Neural progenitor cell (in vitro differentiated cells): ENCODE data around the gene FARS2. TPM values are rescaled to one million over a fixed set of nuclear protein-coding genes. Genes with fewer than 3 reads are reported as not detected.

Experiments used
- DNase-seq: peaks from one replicate; pipeline ENCODE4 v3.0.0-alpha.2; 2016; ENCODE audit warnings: low spot score
- H2AFZ ChIP-seq: fragments of 200-600 bp; sonication (generic); replicated peaks from 2 replicates; pipeline ENCODE4 v1.6.1; 2016; ENCODE audit warnings: antibody characterized with exemption
- H3F3A ChIP-seq: fragments of 200-600 bp; sonication (generic); 2 replicates; pipeline ENCODE4 v1.6.1; 2016; ENCODE audit warnings: antibody characterized with exemption, low read depth
- H3K27ac ChIP-seq: fragments of 200-600 bp; sonication (generic); 2 replicates; pipeline ENCODE4 v1.5.1; 2016; ENCODE audit warnings: mild to moderate bottlenecking
- H3K27me3 ChIP-seq: fragments of 200-600 bp; sonication (generic); 2 replicates; pipeline ENCODE4 v1.6.1; 2016; ENCODE audit warnings: mild to moderate bottlenecking, moderate library complexity
- H3K36me3 ChIP-seq: fragments of 200-600 bp; sonication (generic); 2 replicates; pipeline ENCODE4 v1.5.1; 2016
- H3K4me1 ChIP-seq: fragments of 200-600 bp; sonication (generic); 2 replicates; pipeline ENCODE4 v1.6.1; 2016; ENCODE audit warnings: mixed run types
- H3K4me2 ChIP-seq: fragments of 200-600 bp; sonication (generic); 2 replicates; pipeline ENCODE4 v1.6.1; 2016
- H3K4me3 ChIP-seq: fragments of 200-600 bp; sonication (generic); 2 replicates; pipeline ENCODE4 v1.5.1; 2016
- H3K79me2 ChIP-seq: fragments of 200-600 bp; sonication (generic); 2 replicates; pipeline ENCODE4 v1.6.1; 2016; ENCODE audit warnings: low read depth
- H3K9ac ChIP-seq: fragments of 200-600 bp; sonication (generic); 2 replicates; pipeline ENCODE4 v1.6.1; 2016
- H3K9me3 ChIP-seq: fragments of 200-600 bp; sonication (generic); 2 replicates; pipeline ENCODE4 v1.5.1; 2016; ENCODE audit warnings: low read depth
- H4K20me1 ChIP-seq: fragments of 200-600 bp; sonication (generic); 2 replicates; pipeline ENCODE4 v1.6.1; 2016; ENCODE audit warnings: low read depth
- H3K27ac Mint-ChIP-seq: 3 replicates; pipeline ENCODE4 v1.8.0; 2021; ENCODE audit warnings: mixed read lengths
- H3K27me3 Mint-ChIP-seq: 2 replicates; pipeline ENCODE4 v1.8.0; 2022; ENCODE audit warnings: low read depth, mild to moderate bottlenecking, inconsistent platforms, moderate library complexity, mixed read lengths; ENCODE audit not compliant: insufficient read depth
- H3K36me3 Mint-ChIP-seq: 3 replicates; pipeline ENCODE4 v1.8.0; 2021; ENCODE audit warnings: mixed read lengths
- H3K4me1 Mint-ChIP-seq: 3 replicates; pipeline ENCODE4 v1.8.0; 2021; ENCODE audit warnings: mixed read lengths
- H3K4me3 Mint-ChIP-seq: 3 replicates; pipeline ENCODE4 v1.8.0; 2021; ENCODE audit warnings: mild to moderate bottlenecking, moderate library complexity, mixed read lengths
- H3K9me3 Mint-ChIP-seq: 3 replicates; pipeline ENCODE4 v1.8.0; 2020; ENCODE audit warnings: mixed read lengths
- CTCF ChIP-seq: fragments of 200-600 bp; sonication (generic); IDR thresholded peaks from 2 replicates; pipeline ENCODE4 v1.5.1; 2017; ENCODE audit warnings: antibody characterized with exemption, mild to moderate bottlenecking
- EZH2 ChIP-seq: fragments of 200-600 bp; sonication (generic); IDR thresholded peaks from 2 replicates; pipeline ENCODE4 v1.6.1; 2017; ENCODE audit warnings: antibody characterized with exemption, mild to moderate bottlenecking, moderate library complexity
- EZH2phosphoT487 ChIP-seq: fragments of 200-600 bp; sonication (generic); IDR thresholded peaks from 2 replicates; pipeline ENCODE4 v1.6.1; 2017; ENCODE audit warnings: antibody characterized with exemption
- total RNA-seq: library from RNA; depleted of rRNA; stranded (reverse); fragments of >200 nt; gene quantifications from 2 replicates; pipeline ENCODE4 v1.2.3, GENCODE V29; 2015; ENCODE audit warnings: low replicate concordance

The FARS2 gene
- total RNA-seq, 1 donor from 2014 or later, result 10.8 TPM

DNA sequence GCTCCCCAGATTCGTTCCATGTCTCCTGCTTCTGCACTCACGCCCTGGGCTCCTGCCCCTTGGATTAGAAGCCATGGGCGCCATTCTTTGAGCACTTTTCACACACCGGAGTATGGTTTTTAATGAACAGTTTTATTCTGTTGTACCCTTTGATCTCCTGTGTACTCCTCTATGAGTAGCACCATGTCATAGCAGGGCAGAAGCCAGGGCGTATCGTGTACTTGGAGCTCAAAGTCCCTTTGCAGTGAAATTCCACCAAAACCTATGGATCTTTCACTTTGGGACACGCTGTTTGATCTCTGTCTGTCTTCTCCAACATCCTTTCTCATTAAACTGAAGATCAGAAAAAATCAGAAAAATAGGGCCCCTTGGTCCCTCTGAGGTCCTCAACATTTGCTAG, 470.1 kb downstream of the FARS2 start:
- Mint-ChIP-seq H3K27ac (no peak overlapping the region), H3K36me3 (no peaks in the 10 kb centered on the region), H3K9me3 (no peaks in the 10 kb centered on the region), H3K27me3 (peaks cover 8% of the 10 kb centered on the region), H3K4me3 (no peak overlapping the region), H3K4me1 (peaks cover 35% of the 10 kb centered on the region)
- H3K4me1 ChIP-seq, result peaks cover 25% of the 10 kb centered on the region
- H3K36me3 ChIP-seq, result no peaks in the 10 kb centered on the region
- H4K20me1 ChIP-seq, result no peaks in the 10 kb centered on the region
- no peak overlapping the region for H2AFZ ChIP-seq
- H3K79me2 ChIP-seq, result no peaks in the 10 kb centered on the region
- no peak overlapping the region for H3K27ac ChIP-seq
- H3F3A ChIP-seq, result no peaks in the 10 kb centered on the region
- H3K4me2 ChIP-seq, result no peak overlapping the region
- no peaks in the 10 kb centered on the region for H3K9me3 ChIP-seq
- TF ChIP-seq EZH2, result no peak
- TF ChIP-seq EZH2phosphoT487, result no peak
- no peak for TF ChIP-seq CTCF
- no peak for DNase-seq
- no peak overlapping the region for H3K9ac ChIP-seq
- H3K27me3 ChIP-seq, result no peaks in the 10 kb centered on the region
- no peak overlapping the region for H3K4me3 ChIP-seq

- Histone ChIP-seq H4K20me1 (no peaks in the 10 kb centered on the region), H3K9me3 (no peaks in the 10 kb centered on the region), H3K4me1 (peaks cover 25% of the 10 kb centered on the region), H3K4me2 (no peak overlapping the region), H3K79me2 (no peaks in the 10 kb centered on the region), H3K9ac (no peak overlapping the region), H3K36me3 (no peaks in the 10 kb centered on the region), H2AFZ (no peak overlapping the region), H3K27ac (no peak overlapping the region), H3K27me3 (no peaks in the 10 kb centered on the region), H3F3A (no peaks in the 10 kb centered on the region), H3K4me3 (no peak overlapping the region)
- Mint-ChIP-seq H3K4me3 (no peak overlapping the region), H3K4me1 (peaks cover 32% of the 10 kb centered on the region), H3K36me3 (no peaks in the 10 kb centered on the region), H3K27ac (peak overlapping the region; percentile 22), H3K9me3 (no peaks in the 10 kb centered on the region), H3K27me3 (peaks cover 7% of the 10 kb centered on the region)
- DNase-seq, result no peak
- TF ChIP-seq CTCF, result no peak
- no peak for TF ChIP-seq EZH2phosphoT487
- TF ChIP-seq EZH2, result no peak
Measured at GRCh38 chr6:5732496-5732895, 471.2 kb downstream of the FARS2 start.

DNA sequence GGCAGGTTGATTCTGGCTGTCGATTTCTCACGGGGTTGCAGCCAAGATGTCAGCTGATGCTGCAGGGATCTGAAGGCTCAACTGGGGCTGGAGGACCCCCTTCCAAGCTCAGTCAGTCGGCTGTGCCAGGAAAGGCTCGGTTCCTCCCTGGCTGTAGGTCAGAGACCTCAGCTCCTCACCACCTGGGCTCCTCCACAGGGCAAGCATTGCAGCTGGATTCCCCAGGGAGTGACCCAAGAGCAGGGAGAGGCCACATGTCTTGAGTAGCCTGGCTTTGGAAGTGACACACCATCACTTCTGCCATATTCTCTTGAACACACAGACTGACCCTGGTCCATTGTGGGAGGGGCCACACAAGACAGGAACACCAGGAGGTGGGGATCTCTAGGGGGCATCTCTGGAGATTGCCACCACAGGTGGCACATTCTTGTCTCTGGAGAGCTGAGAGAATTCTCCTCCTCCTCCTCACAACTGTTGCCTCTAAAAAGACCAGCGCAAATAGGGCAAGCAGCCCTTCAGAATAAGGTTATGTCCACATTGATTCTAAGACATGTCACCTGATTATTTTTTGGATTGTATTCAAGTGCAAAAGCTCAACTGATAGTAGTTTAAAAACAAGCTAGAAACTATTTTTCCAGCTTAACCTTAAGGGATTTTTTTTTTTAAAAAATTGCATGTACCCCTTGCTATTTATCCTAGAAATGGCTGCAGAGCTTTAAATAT, 474.9 kb downstream of the FARS2 start:
- no peak overlapping the region for H3K27ac Mint-ChIP-seq
- TF ChIP-seq CTCF (no peak), EZH2 (no peak), EZH2phosphoT487 (no peak)
- H3K27me3 ChIP-seq, result no peaks in the 10 kb centered on the region
- H3K4me3 ChIP-seq, result no peak overlapping the region
- H3K9ac ChIP-seq, result no peak overlapping the region
- H3K4me3 Mint-ChIP-seq, result no peak overlapping the region
- H3K4me1 Mint-ChIP-seq, result peaks cover 31% of the 10 kb centered on the region
- H3K79me2 ChIP-seq, result no peaks in the 10 kb centered on the region
- no peaks in the 10 kb centered on the region for H3K36me3 Mint-ChIP-seq
- H3K4me2 ChIP-seq, result no peak overlapping the region
- DNase-seq, result no peak
- no peaks in the 10 kb centered on the region for H3K36me3 ChIP-seq
- H3F3A ChIP-seq, result no peaks in the 10 kb centered on the region
- H3K9me3 ChIP-seq, result no peaks in the 10 kb centered on the region
- H2AFZ ChIP-seq, result no peak overlapping the region
- H3K27me3 Mint-ChIP-seq, result peaks cover 6% of the 10 kb centered on the region
- H3K27ac ChIP-seq, result no peak overlapping the region
- H3K9me3 Mint-ChIP-seq, result no peaks in the 10 kb centered on the region
- H4K20me1 ChIP-seq, result no peaks in the 10 kb centered on the region
- no peaks in the 10 kb centered on the region for H3K4me1 ChIP-seq
